ENCODE measurements around the gene FUT9.

The FUT9 gene

GRCh38 chr6:96197241-96197640 lies 181.5 kb downstream of the FUT9 start:
- H3K36me3 ChIP-seq (replicated peaks in 1 of 2; ENCODE audit: control insufficient read depth in 2 of 2, insufficient read depth in 2 of 2, low read length in 2 of 2), result no peaks in the 10 kb centered on the region
- no peak overlapping the region for H3K14ac ChIP-seq (ENCODE audit: low read length)
- H3K4me3 ChIP-seq (ENCODE audit: low read length in 2 of 2), result no peak overlapping the region
- no peak overlapping the region for H2BK5ac ChIP-seq (ENCODE audit: low read length)
- H3K9me3 ChIP-seq (replicated peaks in 1 of 2; ENCODE audit: control insufficient read depth in 2 of 2, insufficient read depth in 1 of 2, low read depth in 1 of 2, low read length in 2 of 2), result no peaks in the 10 kb centered on the region
- no peak overlapping the region for H3K18ac ChIP-seq (ENCODE audit: low read length)
- no peak overlapping the region for H3K27ac ChIP-seq (replicated peaks; ENCODE audit: low read length)
- H3K27me3 ChIP-seq (ENCODE audit: control insufficient read depth in 3 of 3, insufficient read depth in 3 of 3, low read depth in 1 of 3, low read length in 3 of 3), result no peaks in the 10 kb centered on the region
- H2AFZ ChIP-seq (ENCODE audit: low read length), result no peak overlapping the region
- H2BK15ac ChIP-seq (ENCODE audit: low read length), result no peak overlapping the region
- H2BK120ac ChIP-seq (ENCODE audit: low read depth, low read length), result no peak overlapping the region
- H4K8ac ChIP-seq (ENCODE audit: low read depth, low read length), result no peak overlapping the region
- no peak overlapping the region for H4K91ac ChIP-seq (ENCODE audit: low read depth, low read length, poor library complexity)
- no peaks in the 10 kb centered on the region for H3K4me1 ChIP-seq (ENCODE audit: control insufficient read depth in 2 of 2, insufficient read depth in 1 of 2, low read depth in 1 of 2, low read length in 2 of 2)
- no peak overlapping the region for H2AK5ac ChIP-seq (ENCODE audit: low read depth, low read length)
- H2BK12ac ChIP-seq (ENCODE audit: low read length), result no peak overlapping the region
- no peak overlapping the region for H3K4ac ChIP-seq (ENCODE audit: low read length)
- no peak overlapping the region for H3K4me2 ChIP-seq (ENCODE audit: insufficient read depth, low read length, poor library complexity, severe bottlenecking)
- no peak for DNase-seq (ENCODE audit: low spot score)
- H3K79me1 ChIP-seq (ENCODE audit: low read depth, low read length), result no peaks in the 10 kb centered on the region
- no peak overlapping the region for H3K9ac ChIP-seq (ENCODE audit: low read depth, low read length, poor library complexity)
- no peak overlapping the region for H3K23ac ChIP-seq (ENCODE audit: low read depth, low read length, poor library complexity)

GRCh38 chr6:96202571-96202970 lies 186.8 kb downstream of the FUT9 start:
- DNase-seq (ENCODE audit: low spot score), result no peak
- Histone ChIP-seq H2BK12ac (ENCODE audit: low read length) (no peak overlapping the region), H3K36me3 (replicated peaks in 1 of 2; ENCODE audit: control insufficient read depth in 2 of 2, insufficient read depth in 2 of 2, low read length in 2 of 2) (no peaks in the 10 kb centered on the region), H3K4me1 (ENCODE audit: control insufficient read depth in 2 of 2, insufficient read depth in 1 of 2, low read depth in 1 of 2, low read length in 2 of 2) (no peaks in the 10 kb centered on the region), H4K8ac (ENCODE audit: low read depth, low read length) (no peak overlapping the region), H3K4ac (ENCODE audit: low read length) (no peak overlapping the region), H3K27ac (replicated peaks; ENCODE audit: low read length) (no peak overlapping the region), H3K23ac (ENCODE audit: low read depth, low read length, poor library complexity) (no peak overlapping the region), H4K91ac (ENCODE audit: low read depth, low read length, poor library complexity) (no peak overlapping the region), H2BK120ac (ENCODE audit: low read depth, low read length) (no peak overlapping the region), H3K9me3 (replicated peaks in 1 of 2; ENCODE audit: control insufficient read depth in 2 of 2, insufficient read depth in 1 of 2, low read depth in 1 of 2, low read length in 2 of 2) (no peaks in the 10 kb centered on the region), H3K14ac (ENCODE audit: low read length) (no peak overlapping the region), H3K79me1 (ENCODE audit: low read depth, low read length) (no peaks in the 10 kb centered on the region), H3K4me3 (ENCODE audit: low read length in 2 of 2) (no peak overlapping the region), H2AFZ (ENCODE audit: low read length) (no peak overlapping the region), H3K4me2 (ENCODE audit: insufficient read depth, low read length, poor library complexity, severe bottlenecking) (no peak overlapping the region), H3K27me3 (ENCODE audit: control insufficient read depth in 3 of 3, insufficient read depth in 3 of 3, low read depth in 1 of 3, low read length in 3 of 3) (no peaks in the 10 kb centered on the region), H2BK15ac (ENCODE audit: low read length) (no peak overlapping the region), H3K18ac (ENCODE audit: low read length) (no peak overlapping the region), H2BK5ac (ENCODE audit: low read length) (no peak overlapping the region), H2AK5ac (ENCODE audit: low read depth, low read length) (no peak overlapping the region), H3K9ac (ENCODE audit: low read depth, low read length, poor library complexity) (no peak overlapping the region)
- WGBS, 2 donors (ENCODE audit: extremely low coverage in 2 of 2, insufficient read length in 2 of 2, insufficient replicate concordance in 1 of 2), result no CpG with 5 or more reads among the region's 6 CpGs

- Histone ChIP-seq H2BK12ac (ENCODE audit: low read length) (no peak overlapping the region), H3K27me3 (ENCODE audit: control insufficient read depth in 3 of 3, insufficient read depth in 3 of 3, low read depth in 1 of 3, low read length in 3 of 3) (no peaks in the 10 kb centered on the region), H3K4me2 (ENCODE audit: insufficient read depth, low read length, poor library complexity, severe bottlenecking) (no peak overlapping the region), H2BK15ac (ENCODE audit: low read length) (no peak overlapping the region), H3K4me1 (ENCODE audit: control insufficient read depth in 2 of 2, insufficient read depth in 1 of 2, low read depth in 1 of 2, low read length in 2 of 2) (no peaks in the 10 kb centered on the region), H2AK5ac (ENCODE audit: low read depth, low read length) (no peak overlapping the region), H4K91ac (ENCODE audit: low read depth, low read length, poor library complexity) (no peak overlapping the region), H2BK120ac (ENCODE audit: low read depth, low read length) (no peak overlapping the region), H2AFZ (ENCODE audit: low read length) (no peak overlapping the region), H3K79me1 (ENCODE audit: low read depth, low read length) (no peaks in the 10 kb centered on the region), H2BK5ac (ENCODE audit: low read length) (no peak overlapping the region), H4K8ac (ENCODE audit: low read depth, low read length) (no peak overlapping the region), H3K9ac (ENCODE audit: low read depth, low read length, poor library complexity) (no peak overlapping the region), H3K23ac (ENCODE audit: low read depth, low read length, poor library complexity) (no peak overlapping the region), H3K4ac (ENCODE audit: low read length) (no peak overlapping the region), H3K27ac (replicated peaks; ENCODE audit: low read length) (no peak overlapping the region), H3K9me3 (replicated peaks in 1 of 2; ENCODE audit: control insufficient read depth in 2 of 2, insufficient read depth in 1 of 2, low read depth in 1 of 2, low read length in 2 of 2) (no peaks in the 10 kb centered on the region), H3K14ac (ENCODE audit: low read length) (no peak overlapping the region), H3K18ac (ENCODE audit: low read length) (no peak overlapping the region), H3K4me3 (ENCODE audit: low read length in 2 of 2) (no peak overlapping the region), H3K36me3 (replicated peaks in 1 of 2; ENCODE audit: control insufficient read depth in 2 of 2, insufficient read depth in 2 of 2, low read length in 2 of 2) (no peaks in the 10 kb centered on the region)
- DNase-seq (ENCODE audit: low spot score), result no peak
- no CpG with 5 or more reads among the region's 2 CpGs for WGBS, 2 donors (ENCODE audit: extremely low coverage in 2 of 2, insufficient read length in 2 of 2, insufficient replicate concordance in 1 of 2)
Measured at GRCh38 chr6:96211341-96211740, 195.6 kb downstream of the FUT9 start.

GRCh38 chr6:96212066-96212465 lies 196.3 kb downstream of the FUT9 start:
- Histone ChIP-seq H3K23ac (ENCODE audit: low read depth, low read length, poor library complexity) (no peak overlapping the region), H3K9me3 (replicated peaks in 1 of 2; ENCODE audit: control insufficient read depth in 2 of 2, insufficient read depth in 1 of 2, low read depth in 1 of 2, low read length in 2 of 2) (no peaks in the 10 kb centered on the region), H2BK12ac (ENCODE audit: low read length) (no peak overlapping the region), H3K18ac (ENCODE audit: low read length) (no peak overlapping the region), H3K79me1 (ENCODE audit: low read depth, low read length) (no peaks in the 10 kb centered on the region), H4K8ac (ENCODE audit: low read depth, low read length) (no peak overlapping the region), H3K4me1 (ENCODE audit: control insufficient read depth in 2 of 2, insufficient read depth in 1 of 2, low read depth in 1 of 2, low read length in 2 of 2) (no peaks in the 10 kb centered on the region), H3K4me3 (ENCODE audit: low read length in 2 of 2) (no peak overlapping the region), H3K36me3 (replicated peaks in 1 of 2; ENCODE audit: control insufficient read depth in 2 of 2, insufficient read depth in 2 of 2, low read length in 2 of 2) (no peaks in the 10 kb centered on the region), H3K4ac (ENCODE audit: low read length) (no peak overlapping the region), H2AFZ (ENCODE audit: low read length) (no peak overlapping the region), H4K91ac (ENCODE audit: low read depth, low read length, poor library complexity) (no peak overlapping the region), H3K27me3 (ENCODE audit: control insufficient read depth in 3 of 3, insufficient read depth in 3 of 3, low read depth in 1 of 3, low read length in 3 of 3) (no peaks in the 10 kb centered on the region), H3K4me2 (ENCODE audit: insufficient read depth, low read length, poor library complexity, severe bottlenecking) (no peak overlapping the region), H2BK15ac (ENCODE audit: low read length) (no peak overlapping the region), H3K27ac (replicated peaks; ENCODE audit: low read length) (no peak overlapping the region), H3K14ac (ENCODE audit: low read length) (no peak overlapping the region), H2BK120ac (ENCODE audit: low read depth, low read length) (no peak overlapping the region), H3K9ac (ENCODE audit: low read depth, low read length, poor library complexity) (no peak overlapping the region), H2BK5ac (ENCODE audit: low read length) (no peak overlapping the region), H2AK5ac (ENCODE audit: low read depth, low read length) (no peak overlapping the region)
- DNase-seq (ENCODE audit: low spot score), result no peak
